ENCODE measurements around the gene SORCS1. TPM values are rescaled to one million over a fixed set of nuclear protein-coding genes. Genes with fewer than 3 reads are reported as not detected.

The SORCS1 gene
- total RNA-seq, 4 donors from 2014 or later = 7.1 to 16.7 (median 10.7) TPM

GRCh38 chr10:107168738-107169137 lies 4.2 kb upstream of the SORCS1 start:
- H3K4me3 ChIP-seq = no peak overlapping the region
- no peak for TF ChIP-seq POLR2A (IDR thresholded peaks at IDR 0.05; ENCODE audit: low read depth)
- peaks cover 0 to 66% (median 16%) of the 10 kb centered on the region in 4 donors for H3K27me3 ChIP-seq
- H3K27ac ChIP-seq (replicated peaks in 1 of 4) = no peak overlapping the region
- no peaks in the 10 kb centered on the region for H3K9me3 ChIP-seq
- intact Hi-C loops (cut with DNase I) = no loop called here
- H3K36me3 ChIP-seq = no peaks in the 10 kb centered on the region
- 88% methylated on average over 1 of the region's 1 CpG for WGBS
- peaks cover 3 to 18% (median 14%) of the 10 kb centered on the region in 4 donors for H3K4me1 ChIP-seq
- DNase-seq (ENCODE audit: extremely low spot score) = no peak

GRCh38 chr10:107166403-107166802 lies 1.9 kb upstream of the SORCS1 start:
- H3K27me3 ChIP-seq = peaks cover 0 to 75% (median 18%) of the 10 kb centered on the region in 4 donors
- H3K4me3 ChIP-seq = no peak overlapping the region
- WGBS = 52% methylated on average over 2 of the region's 2 CpGs
- DNase-seq (ENCODE audit: extremely low spot score) = no peak
- H3K4me1 ChIP-seq = peaks cover 3 to 21% (median 16%) of the 10 kb centered on the region in 4 donors
- no peaks in the 10 kb centered on the region for H3K9me3 ChIP-seq
- H3K27ac ChIP-seq (replicated peaks in 1 of 4) = no peak overlapping the region
- H3K36me3 ChIP-seq = no peaks in the 10 kb centered on the region
- intact Hi-C loops (cut with DNase I) = no loop called here
- TF ChIP-seq EP300 (IDR thresholded peaks at IDR 0.05) (no peak), POLR2A (IDR thresholded peaks at IDR 0.05; ENCODE audit: low read depth) (no peak)

GRCh38 chr10:107164992-107165391 lies 486 bp upstream of the SORCS1 start:
- Histone ChIP-seq H3K36me3 (no peaks in the 10 kb centered on the region), H3K9me3 (no peaks in the 10 kb centered on the region), H3K4me3 (peak overlapping the region; percentile 56 to 67 (median 58)), H3K4me1 (peaks cover 3 to 21% (median 16%) of the 10 kb centered on the region in 4 donors), H3K27ac (replicated peaks in 1 of 4) (peak overlapping the region in 3 of 4 donors; percentile 35 to 60 (median 50)), H3K27me3 (peaks cover 0 to 68% (median 18%) of the 10 kb centered on the region in 4 donors)
- TF ChIP-seq CTCF (IDR thresholded peaks at IDR 0.05) = no peak
- no peak for TF ChIP-seq EP300 (IDR thresholded peaks at IDR 0.05)
- TF ChIP-seq POLR2AphosphoS5 (IDR thresholded peaks at IDR 0.05) = no peak
- TF ChIP-seq POLR2A (IDR thresholded peaks at IDR 0.05; ENCODE audit: low read depth) = no peak
- no peak for DNase-seq (ENCODE audit: extremely low spot score)
- WGBS = 2% methylated on average over 14 of the region's 14 CpGs
- intact Hi-C loops (cut with DNase I) = no loop called here

- H3K4me3 ChIP-seq = peak overlapping the region; percentile 56 to 67 (median 58)
- peak overlapping the region in 3 of 4 donors; percentile 62 to 76 (median 71) for H3K27ac ChIP-seq (replicated peaks in 1 of 4)
- DNase-seq (ENCODE audit: extremely low spot score) = no peak
- TF ChIP-seq POLR2A (IDR thresholded peaks at IDR 0.05; ENCODE audit: low read depth) (no peak), EP300 (IDR thresholded peaks at IDR 0.05) (no peak), CTCF (IDR thresholded peaks at IDR 0.05) (no peak), POLR2AphosphoS5 (IDR thresholded peaks at IDR 0.05) (no peak)
- H3K9me3 ChIP-seq = no peaks in the 10 kb centered on the region
- H3K4me1 ChIP-seq = peaks cover 3 to 21% (median 16%) of the 10 kb centered on the region in 4 donors
- WGBS = 14% methylated on average over 7 of the region's 7 CpGs
- H3K27me3 ChIP-seq = peaks cover 0 to 57% (median 18%) of the 10 kb centered on the region in 4 donors
- intact Hi-C loops (cut with DNase I) = no loop called here
- no peaks in the 10 kb centered on the region for H3K36me3 ChIP-seq
Measured at GRCh38 chr10:107163076-107163855, 1.2 kb downstream of the SORCS1 start.

- WGBS = 58% methylated on average over 3 of the region's 3 CpGs
- Histone ChIP-seq H3K27me3 (peaks cover 0 to 33% (median 13%) of the 10 kb centered on the region in 4 donors), H3K36me3 (no peaks in the 10 kb centered on the region), H3K4me1 (peaks cover 3 to 21% (median 16%) of the 10 kb centered on the region in 4 donors), H3K4me3 (no peak overlapping the region), H3K27ac (replicated peaks in 1 of 4) (no peak overlapping the region), H3K9me3 (no peaks in the 10 kb centered on the region)
- TF ChIP-seq POLR2AphosphoS5 (IDR thresholded peaks at IDR 0.05) = no peak
- TF ChIP-seq EP300 (IDR thresholded peaks at IDR 0.05) = no peak
- no peak for TF ChIP-seq CTCF (IDR thresholded peaks at IDR 0.05)
- TF ChIP-seq POLR2A (IDR thresholded peaks at IDR 0.05; ENCODE audit: low read depth) = no peak
- intact Hi-C loops (cut with DNase I) = no loop called here
- no peak for DNase-seq (ENCODE audit: extremely low spot score)
Measured at GRCh38 chr10:107160866-107161265, 3.6 kb downstream of the SORCS1 start.

All from esophagus muscularis mucosa (tissue), 4 donors.